ENCODE data around the gene ESRRG. TPM values are rescaled to one million over a fixed set of nuclear protein-coding genes. Genes with fewer than 3 reads are reported as not detected.
A peak's percentile ranks its signal among the peaks of the same experiment; 100 is the strongest.

ESRRG gene
- total RNA-seq, 1 donor from 2014 or later, result not detected

GRCh38 chr1:216757110-216757509 lies 33.9 kb upstream of the ESRRG start:
- DNase-seq (ENCODE audit: low spot score in 2 of 2), result no peak
- no peaks in the 10 kb centered on the region for H3K9me3 ChIP-seq
- intact Hi-C loops (cut with DNase I), result no loop called here
- H3K4me1 ChIP-seq, result no peaks in the 10 kb centered on the region
- no peak for TF ChIP-seq CTCF (IDR thresholded peaks at IDR 0.05)
- H3K27me3 ChIP-seq, result no peaks in the 10 kb centered on the region
- no peaks in the 10 kb centered on the region for H3K36me3 ChIP-seq
- H3K27ac ChIP-seq, result no peak overlapping the region
- no peak overlapping the region for H3K4me3 ChIP-seq

DNA sequence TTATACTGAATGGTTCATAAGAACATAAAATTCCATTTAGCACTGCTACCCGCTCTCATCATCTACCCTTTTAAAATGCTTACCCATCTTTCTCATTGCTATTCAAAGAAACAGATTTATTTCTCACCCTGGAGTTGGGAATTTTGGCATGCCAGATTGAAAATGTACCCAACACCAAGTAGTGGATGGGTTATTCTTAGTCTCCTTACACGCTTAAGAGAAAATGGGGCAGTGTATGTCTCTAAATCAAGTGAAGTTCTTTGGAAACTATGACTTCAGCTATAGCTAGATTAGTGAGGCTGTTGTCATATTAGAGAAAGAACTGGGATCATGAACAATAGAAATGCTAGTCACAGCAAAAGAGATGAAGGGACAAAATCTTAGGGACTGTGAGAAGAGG lies 27.7 kb upstream of the ESRRG start:
- H3K27ac ChIP-seq, result no peak overlapping the region
- no peak for DNase-seq (ENCODE audit: low spot score in 2 of 2)

GRCh38 chr1:216750031-216750627 lies 26.9 kb upstream of the ESRRG start:
- Histone ChIP-seq H3K4me1 (no peaks in the 10 kb centered on the region), H3K27ac (no peak overlapping the region), H3K4me3 (no peak overlapping the region), H3K9me3 (no peaks in the 10 kb centered on the region), H3K27me3 (no peaks in the 10 kb centered on the region), H3K36me3 (no peaks in the 10 kb centered on the region)
- TF ChIP-seq CTCF (IDR thresholded peaks at IDR 0.05), result peak in 2 of 3 experiments; percentile 25 to 40
- intact Hi-C loops (cut with DNase I), result no loop called here
- DNase-seq (ENCODE audit: low spot score in 2 of 2), result no peak

More for the DNA sequence above, 27.7 kb upstream of the ESRRG start:
- Histone ChIP-seq H3K36me3 (no peaks in the 10 kb centered on the region), H3K9me3 (no peaks in the 10 kb centered on the region), H3K27me3 (no peaks in the 10 kb centered on the region), H3K4me3 (no peak overlapping the region), H3K4me1 (no peaks in the 10 kb centered on the region)
- TF ChIP-seq CTCF (IDR thresholded peaks at IDR 0.05), result no peak
- intact Hi-C loops (cut with DNase I), result no loop called here

- DNase-seq (ENCODE audit: low spot score in 2 of 2), result no peak
- H3K4me3 ChIP-seq, result no peak overlapping the region
- intact Hi-C loops (cut with DNase I), result no loop called here
- no peaks in the 10 kb centered on the region for H3K36me3 ChIP-seq
- H3K27me3 ChIP-seq, result no peaks in the 10 kb centered on the region
- H3K4me1 ChIP-seq, result no peaks in the 10 kb centered on the region
- no peak overlapping the region for H3K27ac ChIP-seq
- H3K9me3 ChIP-seq, result no peaks in the 10 kb centered on the region
- no peak for TF ChIP-seq CTCF (IDR thresholded peaks at IDR 0.05)
Measured at GRCh38 chr1:216749232-216749631, 26.0 kb upstream of the ESRRG start.

DNA sequence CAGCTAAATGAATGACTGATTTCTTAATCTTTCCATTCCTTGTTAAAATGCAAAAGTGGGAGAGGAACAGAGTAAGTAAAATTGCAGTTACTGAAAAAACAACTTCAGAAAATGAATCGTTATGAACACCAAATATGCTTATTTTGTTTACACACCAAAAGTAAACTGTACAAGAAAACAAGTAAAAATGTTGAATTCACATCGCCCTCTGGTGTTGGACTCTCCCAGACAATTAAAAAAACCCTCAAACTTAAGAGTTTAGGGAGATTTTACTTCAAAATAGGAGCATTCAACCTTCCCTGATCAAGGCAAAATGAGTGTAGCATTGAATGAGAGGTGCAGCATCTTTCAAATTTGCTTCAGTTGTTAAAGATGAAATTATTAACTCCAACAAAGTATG lies 19.4 kb upstream of the ESRRG start:
- intact Hi-C loops (cut with DNase I), result no loop called here
- H3K9me3 ChIP-seq, result no peaks in the 10 kb centered on the region
- H3K27me3 ChIP-seq, result no peaks in the 10 kb centered on the region
- DNase-seq (ENCODE audit: low spot score in 2 of 2), result no peak
- H3K4me1 ChIP-seq, result no peaks in the 10 kb centered on the region
- H3K27ac ChIP-seq, result no peak overlapping the region
- H3K4me3 ChIP-seq, result no peak overlapping the region
- no peak for TF ChIP-seq CTCF (IDR thresholded peaks at IDR 0.05)
- no peaks in the 10 kb centered on the region for H3K36me3 ChIP-seq

GRCh38 chr1:216740331-216740730 lies 17.1 kb upstream of the ESRRG start:
- intact Hi-C loops (cut with DNase I), result no loop called here
- no peaks in the 10 kb centered on the region for H3K4me1 ChIP-seq
- no peaks in the 10 kb centered on the region for H3K36me3 ChIP-seq
- TF ChIP-seq CTCF (IDR thresholded peaks at IDR 0.05), result no peak
- DNase-seq (ENCODE audit: low spot score in 2 of 2), result no peak
- H3K4me3 ChIP-seq, result no peak overlapping the region
- no peak overlapping the region for H3K27ac ChIP-seq
- H3K27me3 ChIP-seq, result no peaks in the 10 kb centered on the region
- no peaks in the 10 kb centered on the region for H3K9me3 ChIP-seq
